Natural killer cell treated with Interleukin-12 subunit alpha and Interleukin-12 subunit beta and Interleukin-15 and Interleukin-18, amount 100 ng/mL, for 72 hours (primary cell): Measurements from ENCODE around the gene GCHFR. TPM values are rescaled to one million over a fixed set of nuclear protein-coding genes. Genes with fewer than 3 reads are reported as not detected.

ENCODE experiments used
- ATAC-seq, 2 donors: fragments of 150-1000 bp; cut with Tn5 transposase in 1 of 2; sonication (Bioruptor Pico), chemical (Tn5 transposase) in 1 of 2; 2 replicates each; pipeline ENCODE4 v1.10.0; 2021
- DNase-seq: peaks from one replicate; pipeline ENCODE4 v3.0.0; 2022; ENCODE audit warnings: low spot score
- H3K27ac Mint-ChIP-seq, 2 donors: 1 replicate in 1 of 2; 2 replicates in 1 of 2; pipeline ENCODE4 v1.8.0; 2022; ENCODE audit warnings: mixed read lengths in 2 of 2, mild to moderate bottlenecking in 1 of 2, moderate library complexity in 1 of 2
- H3K27me3 Mint-ChIP-seq, 2 donors: 1 replicate in 1 of 2; 2 replicates in 1 of 2; pipeline ENCODE4 v1.8.0; 2022; ENCODE audit warnings: mixed read lengths in 2 of 2
- H3K36me3 Mint-ChIP-seq: one replicate; pipeline ENCODE4 v1.8.0; 2022; ENCODE audit warnings: mixed read lengths
- H3K4me1 Mint-ChIP-seq, 2 donors: 1 replicate in 1 of 2; 2 replicates in 1 of 2; pipeline ENCODE4 v1.8.0; 2022; ENCODE audit warnings: low read depth in 2 of 2, mixed read lengths in 2 of 2, mild to moderate bottlenecking in 1 of 2
- H3K4me3 Mint-ChIP-seq: one replicate; pipeline ENCODE4 v1.8.0; 2022; ENCODE audit warnings: mixed read lengths
- H3K9me3 Mint-ChIP-seq: 2 replicates; pipeline ENCODE4 v1.8.0; 2022; ENCODE audit warnings: mixed read lengths
- total RNA-seq, 2 donors: library from RNA; stranded (reverse); gene quantifications; one replicate each; pipeline ENCODE4 v1.2.3, GENCODE V29; 2022

The GCHFR gene
- total RNA-seq, 2 donors from 2014 or later: 9.1 to 14.4 TPM

DNA sequence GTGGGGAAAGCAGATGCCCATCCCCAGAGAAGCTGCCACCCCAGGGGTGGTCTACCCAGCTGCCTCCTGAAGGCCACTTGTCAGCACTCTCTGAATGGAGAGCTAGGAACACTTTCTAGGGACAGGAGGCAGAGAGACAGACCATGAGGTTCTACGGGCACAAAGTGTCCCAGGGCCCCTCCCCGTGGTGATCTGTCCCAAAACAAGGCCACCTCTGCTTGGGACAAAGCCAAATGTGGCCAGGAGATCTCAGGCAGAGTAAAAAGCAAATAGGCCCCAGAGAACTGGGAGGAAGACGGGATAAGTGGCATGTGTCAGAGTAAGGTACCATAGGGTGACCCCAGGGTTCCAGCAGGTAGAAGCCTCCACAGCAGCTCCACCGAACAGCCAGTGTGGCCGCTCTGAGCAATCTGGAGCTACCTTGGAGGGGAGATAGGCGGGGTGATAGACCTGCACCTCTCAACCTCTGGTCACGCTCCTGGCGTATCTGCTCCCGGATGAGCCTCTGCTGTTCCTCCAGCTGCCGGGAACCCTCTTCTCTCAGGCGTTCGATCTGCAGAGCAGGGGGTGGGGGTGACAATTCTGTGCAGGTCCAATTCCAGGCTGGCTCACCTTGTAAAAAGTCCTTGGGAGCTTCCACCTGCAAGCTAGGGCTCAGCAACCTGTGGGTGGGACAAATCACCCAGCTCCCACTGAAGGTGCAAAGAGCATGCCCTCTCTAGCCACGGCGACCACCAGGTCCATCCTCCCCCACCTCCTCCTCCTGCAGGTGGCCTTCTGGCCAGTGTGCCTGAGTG, 12.1 kb downstream of the GCHFR start:
- H3K4me3 Mint-ChIP-seq: no peak overlapping the region
- H3K27ac Mint-ChIP-seq: peak overlapping the region; percentile 20 to 50
- H3K9me3 Mint-ChIP-seq: no peaks in the 10 kb centered on the region
- DNase-seq (peak; percentile 35), ATAC-seq (no peak)
- peaks cover 13 to 14% of the 10 kb centered on the region in 2 donors for H3K4me1 Mint-ChIP-seq
- H3K27me3 Mint-ChIP-seq: no peaks in the 10 kb centered on the region
- H3K36me3 Mint-ChIP-seq: peaks cover 14% of the 10 kb centered on the region

DNA sequence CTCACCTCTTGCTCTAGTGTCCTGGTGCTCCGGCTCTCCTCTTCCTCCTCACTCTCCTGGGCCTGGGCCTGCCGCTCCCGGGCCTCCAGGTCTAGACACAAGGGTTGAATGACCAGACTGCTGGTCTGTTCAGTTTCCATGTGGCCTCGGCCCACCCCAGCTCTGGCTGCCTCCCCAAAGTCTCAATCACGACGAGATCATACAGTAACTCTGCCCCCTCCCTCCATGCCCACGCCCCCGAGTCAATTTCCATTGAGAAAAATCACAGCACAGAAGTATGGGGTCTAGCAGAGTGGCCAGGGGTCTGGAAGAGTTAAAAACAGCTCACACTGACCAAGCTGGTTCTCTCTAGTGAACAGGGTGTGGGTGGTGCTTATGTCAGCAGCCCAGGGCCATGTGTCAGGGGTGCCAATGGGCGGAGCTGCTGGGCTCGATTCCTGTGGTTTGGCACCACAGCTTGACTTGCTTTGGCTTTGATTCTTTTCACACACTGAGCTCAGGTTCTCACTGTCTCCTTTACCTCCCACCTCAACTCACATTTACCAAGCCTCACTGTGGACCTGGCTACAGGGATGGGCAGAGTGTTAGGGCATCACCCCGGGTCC, 12.8 kb downstream of the GCHFR start:
- peak overlapping the region; percentile 51 for H3K4me3 Mint-ChIP-seq
- peaks cover 14% of the 10 kb centered on the region for H3K36me3 Mint-ChIP-seq
- peaks cover 13 to 14% of the 10 kb centered on the region in 2 donors for H3K4me1 Mint-ChIP-seq
- H3K27me3 Mint-ChIP-seq: no peaks in the 10 kb centered on the region
- peak overlapping the region; percentile 20 to 50 for H3K27ac Mint-ChIP-seq
- H3K9me3 Mint-ChIP-seq: no peaks in the 10 kb centered on the region
- peak; percentile 97 for ATAC-seq
- peak; percentile 79 for DNase-seq

DNA sequence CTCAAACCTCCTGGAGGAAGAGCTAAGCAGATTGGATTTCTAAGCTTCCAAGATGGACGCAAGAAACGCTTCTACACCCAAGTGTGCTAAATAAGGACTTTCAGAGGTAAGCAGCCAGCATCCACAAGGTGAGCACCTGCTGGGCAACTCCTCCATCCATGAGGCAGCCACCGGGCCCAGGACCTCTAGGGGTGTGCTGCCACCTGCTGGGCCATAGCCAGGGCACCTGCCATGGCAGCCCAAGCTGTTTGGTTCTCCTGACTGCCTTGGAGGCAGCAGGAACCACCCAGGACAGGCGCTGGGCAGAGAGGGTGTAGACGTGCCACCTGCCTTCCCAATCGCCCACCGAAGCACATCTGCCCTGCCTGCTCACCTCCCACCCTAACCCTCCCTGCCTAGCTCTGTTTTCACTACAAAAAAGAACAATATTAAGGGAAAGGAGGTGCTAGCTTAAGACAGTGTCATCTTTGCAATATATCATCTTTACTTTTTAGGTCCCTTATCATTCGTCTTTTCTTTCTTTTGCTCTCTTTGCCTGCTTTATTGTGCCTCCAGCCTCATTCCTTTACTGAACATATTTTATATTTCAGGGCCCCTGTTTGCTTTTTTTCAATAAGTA, 18.9 kb downstream of the GCHFR start:
- Mint-ChIP-seq H3K4me1 (peaks cover 14 to 28% of the 10 kb centered on the region in 2 donors), H3K9me3 (no peaks in the 10 kb centered on the region)

DNA sequence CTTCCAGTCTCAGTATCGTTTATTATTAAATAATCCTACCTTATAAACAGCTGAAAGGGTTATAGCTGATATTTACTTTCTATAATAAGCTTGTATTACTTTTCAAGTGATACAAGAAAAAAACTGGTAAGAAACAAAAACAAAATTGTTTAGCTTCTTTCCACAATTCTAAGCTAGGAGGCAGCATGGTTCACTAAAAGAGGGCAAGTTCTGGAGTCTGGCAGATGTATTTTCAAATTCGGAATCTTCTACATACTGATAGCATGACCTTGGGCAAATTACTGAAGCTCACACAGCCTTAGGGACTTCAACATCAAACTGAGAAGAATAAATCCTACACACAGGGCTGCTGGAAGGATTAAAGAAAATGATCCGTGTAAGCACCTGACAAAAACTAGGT, 21.3 kb downstream of the GCHFR start:
- Mint-ChIP-seq H3K36me3 (no peaks in the 10 kb centered on the region), H3K27ac (no peak overlapping the region), H3K9me3 (no peaks in the 10 kb centered on the region), H3K4me1 (peaks cover 21 to 34% of the 10 kb centered on the region in 2 donors), H3K27me3 (no peaks in the 10 kb centered on the region), H3K4me3 (no peak overlapping the region)
- no peak for DNase-seq
- ATAC-seq: no peak

More for the DNA sequence above, 18.9 kb downstream of the GCHFR start:
- Mint-ChIP-seq H3K36me3 (peaks cover 5% of the 10 kb centered on the region), H3K4me3 (no peak overlapping the region), H3K27ac (peak overlapping the region in 1 of 2 donors; percentile 3), H3K27me3 (no peaks in the 10 kb centered on the region)
- peak; percentile 87 to 93 for ATAC-seq
- DNase-seq: peak; percentile 71

DNA sequence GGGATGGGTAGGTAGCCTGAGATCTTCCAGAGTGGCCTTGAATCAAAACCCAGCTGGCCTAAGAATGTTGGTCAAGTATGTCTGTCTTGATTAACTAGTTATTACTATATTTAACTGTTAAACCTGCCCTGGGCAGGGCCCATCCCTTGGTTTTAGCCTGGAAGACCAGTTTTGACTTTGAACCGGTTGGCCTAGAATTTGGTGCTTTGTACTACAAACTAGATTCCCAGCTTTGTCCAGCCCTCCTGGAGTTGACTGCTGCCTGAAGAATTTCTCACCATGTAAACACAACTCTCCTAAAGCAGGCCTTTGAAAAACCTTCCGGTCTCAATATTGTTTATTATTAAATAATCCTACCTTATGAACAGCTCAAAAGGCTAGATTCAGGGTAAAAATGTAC, 21.9 kb downstream of the GCHFR start:
- no peak overlapping the region for H3K4me3 Mint-ChIP-seq
- no peak overlapping the region for H3K27ac Mint-ChIP-seq
- peaks cover 21 to 34% of the 10 kb centered on the region in 2 donors for H3K4me1 Mint-ChIP-seq
- no peaks in the 10 kb centered on the region for H3K9me3 Mint-ChIP-seq
- ATAC-seq: no peak
- no peaks in the 10 kb centered on the region for H3K27me3 Mint-ChIP-seq
- H3K36me3 Mint-ChIP-seq: no peaks in the 10 kb centered on the region
- no peak for DNase-seq

DNA sequence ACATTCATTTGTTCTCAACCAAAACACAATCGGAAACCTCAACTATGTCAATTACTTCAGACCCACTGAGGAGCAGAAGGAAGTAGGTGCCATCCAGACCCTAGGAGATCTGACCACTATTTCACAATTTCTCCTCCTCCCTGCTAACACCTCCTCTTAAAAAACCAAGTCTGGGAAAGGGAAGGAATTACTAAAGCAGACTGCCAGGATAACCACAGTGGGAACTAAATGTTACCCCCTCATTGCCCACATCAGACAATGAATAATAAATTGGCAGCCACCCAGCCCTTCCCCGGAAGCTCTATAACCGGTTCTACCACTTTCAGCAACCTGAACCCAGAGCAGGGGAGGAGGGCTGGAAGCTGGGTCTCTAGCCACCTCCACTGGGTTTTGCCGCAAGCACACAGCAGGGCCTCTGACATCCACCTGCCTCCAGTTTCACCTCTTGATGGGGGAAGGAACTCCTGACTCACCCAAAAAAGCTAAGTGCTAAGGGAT, 23.5 kb downstream of the GCHFR start:
- peak overlapping the region; percentile 18 for H3K4me3 Mint-ChIP-seq
- H3K27me3 Mint-ChIP-seq: no peaks in the 10 kb centered on the region
- H3K9me3 Mint-ChIP-seq: no peaks in the 10 kb centered on the region
- peak overlapping the region; percentile 39 to 57 for H3K27ac Mint-ChIP-seq
- no peaks in the 10 kb centered on the region for H3K36me3 Mint-ChIP-seq
- ATAC-seq (peak; percentile 45 to 50), DNase-seq (peak; percentile 45)
- H3K4me1 Mint-ChIP-seq: peaks cover 21 to 34% of the 10 kb centered on the region in 2 donors

- ATAC-seq (no peak), DNase-seq (peak; percentile 37)
- Mint-ChIP-seq H3K36me3 (no peaks in the 10 kb centered on the region), H3K4me1 (peaks cover 22 to 30% of the 10 kb centered on the region in 2 donors), H3K9me3 (no peaks in the 10 kb centered on the region), H3K4me3 (peak overlapping the region; percentile 18), H3K27me3 (no peaks in the 10 kb centered on the region), H3K27ac (peak overlapping the region in 1 of 2 donors; percentile 57)
Observed at GRCh38 chr15:40787991-40788390, 24.1 kb downstream of the GCHFR start.

DNA sequence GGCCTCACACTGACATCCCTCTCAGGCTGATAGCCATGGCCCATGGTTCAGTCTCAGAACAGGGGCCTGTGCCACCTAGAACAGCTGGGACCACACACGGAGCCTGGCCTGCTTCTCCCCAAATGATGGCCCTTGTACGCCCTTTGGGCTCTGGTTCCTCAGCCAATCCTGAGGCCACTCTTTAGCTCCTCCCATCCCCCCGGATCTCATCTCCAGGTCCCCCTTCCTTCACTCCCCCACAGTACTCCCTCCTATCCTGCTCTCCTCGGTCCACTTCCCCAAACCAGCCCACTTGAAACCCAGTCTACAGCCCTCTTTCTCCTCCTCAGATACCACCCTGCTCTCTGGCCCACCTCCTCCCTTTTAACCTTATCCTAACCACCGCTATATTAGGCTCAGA, 25.3 kb downstream of the GCHFR start:
- ATAC-seq (no peak), DNase-seq (peak; percentile 38)
- Mint-ChIP-seq H3K4me3 (no peak overlapping the region), H3K4me1 (peaks cover 32 to 34% of the 10 kb centered on the region in 2 donors), H3K27me3 (no peaks in the 10 kb centered on the region), H3K9me3 (no peaks in the 10 kb centered on the region), H3K36me3 (peaks cover 4% of the 10 kb centered on the region), H3K27ac (peak overlapping the region in 1 of 2 donors; percentile 55)

- ATAC-seq (no peak), DNase-seq (no peak)
- Mint-ChIP-seq H3K4me1 (peaks cover 32 to 34% of the 10 kb centered on the region in 2 donors), H3K9me3 (no peaks in the 10 kb centered on the region), H3K27me3 (no peaks in the 10 kb centered on the region), H3K36me3 (peaks cover 4% of the 10 kb centered on the region), H3K4me3 (no peak overlapping the region), H3K27ac (no peak overlapping the region)
Observed at GRCh38 chr15:40789999-40790398, 26.1 kb downstream of the GCHFR start.

GRCh38 chr15:40790718-40791117, 26.9 kb downstream of the GCHFR start:
- DNase-seq (no peak), ATAC-seq (no peak)
- no peak overlapping the region for H3K27ac Mint-ChIP-seq
- peaks cover 32 to 34% of the 10 kb centered on the region in 2 donors for H3K4me1 Mint-ChIP-seq
- peaks cover 4% of the 10 kb centered on the region for H3K36me3 Mint-ChIP-seq
- no peaks in the 10 kb centered on the region for H3K9me3 Mint-ChIP-seq
- no peaks in the 10 kb centered on the region for H3K27me3 Mint-ChIP-seq
- H3K4me3 Mint-ChIP-seq: no peak overlapping the region

DNA sequence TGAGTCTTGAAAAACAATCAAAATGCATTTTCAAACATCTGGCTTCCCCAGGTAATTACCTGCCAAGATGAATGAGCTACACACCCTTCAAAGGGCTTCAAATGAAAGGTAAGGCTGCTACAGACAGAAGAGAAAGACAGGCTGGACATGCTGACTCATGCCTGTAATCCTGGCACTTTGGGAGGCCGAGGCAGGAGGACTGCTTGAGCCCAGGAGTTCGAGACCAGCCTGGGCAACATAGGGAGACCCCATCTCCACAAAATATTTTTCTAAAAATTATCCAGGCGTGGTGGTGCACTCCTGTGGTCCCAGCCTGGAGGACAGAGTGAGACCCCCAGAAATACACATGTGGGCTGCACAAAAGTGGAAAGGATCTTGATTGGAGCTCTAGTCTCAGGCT, 28.5 kb downstream of the GCHFR start:
- peaks cover 25 to 26% of the 10 kb centered on the region in 2 donors for H3K4me1 Mint-ChIP-seq
- H3K9me3 Mint-ChIP-seq: no peaks in the 10 kb centered on the region
- H3K27ac Mint-ChIP-seq: no peak overlapping the region
- H3K4me3 Mint-ChIP-seq: no peak overlapping the region
- DNase-seq (peak; percentile 31), ATAC-seq (no peak)
- no peaks in the 10 kb centered on the region for H3K27me3 Mint-ChIP-seq
- H3K36me3 Mint-ChIP-seq: peaks cover 4% of the 10 kb centered on the region

- DNase-seq: no peak
Observed at GRCh38 chr15:40793216-40793989, 29.5 kb downstream of the GCHFR start.

DNA sequence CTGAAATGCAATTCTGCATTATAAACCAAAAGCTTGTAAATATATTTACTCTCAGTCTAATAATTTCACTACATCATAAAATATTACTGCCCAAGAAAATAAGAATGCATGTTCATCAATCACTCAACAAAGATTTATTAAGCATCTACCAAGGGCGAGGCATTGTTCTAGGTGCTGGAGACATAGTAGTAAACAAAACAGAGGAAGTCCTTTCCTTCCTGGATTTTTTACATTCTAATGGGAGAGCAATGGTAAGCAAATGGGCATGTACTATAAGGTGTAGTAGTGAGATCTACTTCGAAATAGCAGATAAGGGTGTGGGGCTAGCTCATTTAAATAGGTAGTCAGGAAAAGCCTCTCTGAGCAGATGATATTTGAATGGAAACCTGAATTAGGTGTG, 32.2 kb downstream of the GCHFR start:
- H3K4me3 Mint-ChIP-seq: no peak overlapping the region

More at GRCh38 chr15:40793216-40793989, 29.5 kb downstream of the GCHFR start:
- peak overlapping the region; percentile 1 for H3K4me3 Mint-ChIP-seq
- H3K36me3 Mint-ChIP-seq: peaks cover 4% of the 10 kb centered on the region
- H3K4me1 Mint-ChIP-seq: peaks cover 23 to 24% of the 10 kb centered on the region in 2 donors
- ATAC-seq: peak in 1 of 2 donors; percentile 80
- no peaks in the 10 kb centered on the region for H3K27me3 Mint-ChIP-seq
- peak overlapping the region in 1 of 2 donors; percentile 64 for H3K27ac Mint-ChIP-seq
- no peaks in the 10 kb centered on the region for H3K9me3 Mint-ChIP-seq

More for the DNA sequence above, 32.2 kb downstream of the GCHFR start:
- ATAC-seq (no peak), DNase-seq (no peak)
- H3K36me3 Mint-ChIP-seq: peaks cover 7% of the 10 kb centered on the region
- H3K4me1 Mint-ChIP-seq: peaks cover 20 to 22% of the 10 kb centered on the region in 2 donors
- no peaks in the 10 kb centered on the region for H3K27me3 Mint-ChIP-seq
- no peaks in the 10 kb centered on the region for H3K9me3 Mint-ChIP-seq
- no peak overlapping the region for H3K27ac Mint-ChIP-seq
